Spinal cord (tissue), 10 donors: ENCODE measurements around the gene ZNF385C. TPM values are rescaled to one million over a fixed set of nuclear protein-coding genes. Genes with fewer than 3 reads are reported as not detected.
A peak's percentile ranks its signal among the peaks of the same experiment; 100 is the strongest.

Experiments
- DNase-seq, 6 donors: peaks; one replicate each; pipeline versions ENCODE4 v3.0.0 to v3.0.0-alpha.2; 2013 to 2015; ENCODE audit warnings: low spot score in 6 of 6, low read depth in 4 of 6
- H3K27ac ChIP-seq: one replicate; pipeline ENCODE4 v1.5.1; 2013; ENCODE audit warnings: low read depth, low read length, control low read depth
- H3K27me3 ChIP-seq: one replicate; pipeline ENCODE4 v1.6.1; 2013; ENCODE audit warnings: low read length; ENCODE audit not compliant: control insufficient read depth, insufficient read depth
- H3K36me3 ChIP-seq: one replicate; pipeline ENCODE4 v1.6.1; 2013; ENCODE audit warnings: low read length; ENCODE audit not compliant: control insufficient read depth, insufficient read depth
- H3K4me1 ChIP-seq: one replicate; pipeline ENCODE4 v1.6.1; 2013; ENCODE audit warnings: low read length; ENCODE audit not compliant: control insufficient read depth, insufficient read depth
- H3K4me3 ChIP-seq: one replicate; pipeline ENCODE4 v1.5.1; 2013; ENCODE audit warnings: low read depth, low read length, control low read depth
- H3K9me3 ChIP-seq: one replicate; pipeline ENCODE4 v1.6.1; 2013; ENCODE audit warnings: low read length; ENCODE audit not compliant: control insufficient read depth, insufficient read depth
- WGBS: methylation state at CpG from one replicate; pipeline ENCODE4 v1.1.5; 2013; ENCODE audit warnings: missing lambda C conversion rate; ENCODE audit not compliant: insufficient coverage; 5-methylcytosine and 5-hydroxymethylcytosine counted together
- polyA plus RNA-seq, 2 donors: library from polyadenylated mRNA; unstranded; fragments of 120-200 nt; gene quantifications; one replicate each; pipeline ENCODE4 v1.2.1, GENCODE V29; 2013; ENCODE audit not compliant: insufficient read length in 2 of 2
- total RNA-seq, 2 donors: library from RNA; depleted of rRNA in 1 of 2; stranded (reverse); fragments of 120-200 nt in 1 of 2; fragments of >200 nt in 1 of 2; gene quantifications; one replicate each; pipeline versions ENCODE4 v1.2.3 to v1.2.4, GENCODE V29; 2013 to 2014
- donor health status: healthy.

The ZNF385C gene
- total and polyA plus RNA-seq, 4 donors, result 0.50 to 7.3 (median 3.9) TPM

GRCh38 chr17:42109086-42109485 is 10.8 kb upstream of the ZNF385C start:
- DNase-seq, result no peak
- Histone ChIP-seq H3K9me3 (no peaks in the 10 kb centered on the region), H3K36me3 (peaks cover 19% of the 10 kb centered on the region), H3K4me1 (peaks cover 26% of the 10 kb centered on the region), H3K27me3 (peaks cover 2% of the 10 kb centered on the region), H3K4me3 (no peak overlapping the region), H3K27ac (no peak overlapping the region)
- 92% methylated on average over 9 of the region's 9 CpGs for WGBS

- H3K27me3 ChIP-seq, result peaks cover 2% of the 10 kb centered on the region
- WGBS, result 24% methylated on average over 51 of the region's 51 CpGs
- no peak overlapping the region for H3K27ac ChIP-seq
- peak overlapping the region; percentile 27 for H3K4me3 ChIP-seq
- H3K9me3 ChIP-seq, result no peaks in the 10 kb centered on the region
- H3K4me1 ChIP-seq, result peaks cover 24% of the 10 kb centered on the region
- peaks cover 10% of the 10 kb centered on the region for H3K36me3 ChIP-seq
- DNase-seq, result peak in 4 of 6 donors; percentile 38 to 91 (median 72)
These were observed 9.6 kb upstream of the ZNF385C start for GRCh38 chr17:42107597-42108576.

GRCh38 chr17:42107124-42107523 is 8.9 kb upstream of the ZNF385C start:
- WGBS, result 0% methylated on average over 2 of the region's 6 CpGs
- peaks cover 2% of the 10 kb centered on the region for H3K27me3 ChIP-seq
- H3K27ac ChIP-seq, result no peak overlapping the region
- H3K9me3 ChIP-seq, result no peaks in the 10 kb centered on the region
- DNase-seq, result no peak
- peaks cover 7% of the 10 kb centered on the region for H3K36me3 ChIP-seq
- peak overlapping the region; percentile 27 for H3K4me3 ChIP-seq
- peaks cover 17% of the 10 kb centered on the region for H3K4me1 ChIP-seq

GRCh38 chr17:42106009-42106408 is 7.7 kb upstream of the ZNF385C start:
- no peak overlapping the region for H3K27ac ChIP-seq
- peaks cover 2% of the 10 kb centered on the region for H3K27me3 ChIP-seq
- no peak overlapping the region for H3K4me3 ChIP-seq
- H3K4me1 ChIP-seq, result peaks cover 16% of the 10 kb centered on the region
- H3K36me3 ChIP-seq, result peaks cover 7% of the 10 kb centered on the region
- DNase-seq, result no peak
- no peaks in the 10 kb centered on the region for H3K9me3 ChIP-seq
- 89% methylated on average over 1 of the region's 2 CpGs for WGBS

- Histone ChIP-seq H3K36me3 (peaks cover 7% of the 10 kb centered on the region), H3K9me3 (no peaks in the 10 kb centered on the region), H3K27ac (no peak overlapping the region), H3K4me3 (no peak overlapping the region), H3K4me1 (peaks cover 16% of the 10 kb centered on the region), H3K27me3 (peaks cover 2% of the 10 kb centered on the region)
- no peak for DNase-seq
- 100% methylated on average over 2 of the region's 3 CpGs for WGBS
These were observed 6.0 kb upstream of the ZNF385C start for GRCh38 chr17:42104264-42104663.

GRCh38 chr17:42103221-42103954 is 5.1 kb upstream of the ZNF385C start:
- Histone ChIP-seq H3K36me3 (peaks cover 7% of the 10 kb centered on the region), H3K27me3 (peaks cover 9% of the 10 kb centered on the region), H3K4me3 (no peak overlapping the region), H3K27ac (no peak overlapping the region), H3K4me1 (peaks cover 16% of the 10 kb centered on the region), H3K9me3 (no peaks in the 10 kb centered on the region)
- WGBS, result 88% methylated on average over 8 of the region's 11 CpGs
- no peak for DNase-seq

GRCh38 chr17:42101513-42102292 is 3.4 kb upstream of the ZNF385C start:
- peaks cover 17% of the 10 kb centered on the region for H3K4me1 ChIP-seq
- 18% methylated on average over 13 of the region's 14 CpGs for WGBS
- peak in 2 of 6 donors; percentile 66 to 74 for DNase-seq
- no peaks in the 10 kb centered on the region for H3K9me3 ChIP-seq
- peaks cover 7% of the 10 kb centered on the region for H3K36me3 ChIP-seq
- no peak overlapping the region for H3K4me3 ChIP-seq
- peaks cover 23% of the 10 kb centered on the region for H3K27me3 ChIP-seq
- H3K27ac ChIP-seq, result no peak overlapping the region

GRCh38 chr17:42098730-42099399 is 592 bp upstream of the ZNF385C start:
- peaks cover 29% of the 10 kb centered on the region for H3K27me3 ChIP-seq
- no peaks in the 10 kb centered on the region for H3K9me3 ChIP-seq
- WGBS, result 51% methylated on average over 5 of the region's 14 CpGs
- no peak overlapping the region for H3K27ac ChIP-seq
- H3K36me3 ChIP-seq, result peaks cover 3% of the 10 kb centered on the region
- no peak for DNase-seq
- H3K4me1 ChIP-seq, result peaks cover 20% of the 10 kb centered on the region
- H3K4me3 ChIP-seq, result no peak overlapping the region
